Mesenteric fat pad (tissue), 1 donor: ENCODE measurements around the gene PRLHR. TPM values are rescaled to one million over a fixed set of nuclear protein-coding genes. Genes with fewer than 3 reads are reported as not detected.

Experiments
- DNase-seq: peaks from one replicate; pipeline ENCODE4 v3.0.0-alpha.2; 2020; ENCODE audit warnings: low spot score
- total RNA-seq: library from RNA; stranded (reverse); fragmentation: NEBNext Ultra II Directional; extraction: Animal tissue kit (Norgen Biotek cat#: 25700); gene quantifications from one replicate; pipeline ENCODE4 v1.2.1, GENCODE V29; 2021
- donor health status: DM: yes; HTN: yes; CAD: no.

PRLHR gene
- total RNA-seq, 1 donor from 2014 or later = not detected

DNA sequence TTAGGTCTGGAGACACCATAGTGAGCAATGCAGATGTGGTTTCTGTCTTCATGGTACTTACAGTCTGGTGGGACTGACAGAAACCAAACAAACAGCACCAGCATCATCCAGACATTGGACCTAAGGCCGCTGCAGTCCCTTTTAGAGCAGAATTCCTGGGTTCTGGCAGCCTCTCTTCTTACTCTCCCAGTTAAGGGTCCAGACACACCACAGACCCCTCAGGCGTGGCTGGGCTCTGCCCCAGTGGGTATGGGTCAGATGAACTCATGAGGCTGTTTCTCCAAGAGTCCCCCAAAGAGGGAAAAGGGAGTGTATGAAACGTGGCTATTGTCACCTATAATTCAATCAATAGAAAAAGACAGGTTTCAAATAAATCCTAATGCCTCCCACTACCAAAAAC lies 31.3 kb downstream of the PRLHR start:
- no peak for DNase-seq

DNA sequence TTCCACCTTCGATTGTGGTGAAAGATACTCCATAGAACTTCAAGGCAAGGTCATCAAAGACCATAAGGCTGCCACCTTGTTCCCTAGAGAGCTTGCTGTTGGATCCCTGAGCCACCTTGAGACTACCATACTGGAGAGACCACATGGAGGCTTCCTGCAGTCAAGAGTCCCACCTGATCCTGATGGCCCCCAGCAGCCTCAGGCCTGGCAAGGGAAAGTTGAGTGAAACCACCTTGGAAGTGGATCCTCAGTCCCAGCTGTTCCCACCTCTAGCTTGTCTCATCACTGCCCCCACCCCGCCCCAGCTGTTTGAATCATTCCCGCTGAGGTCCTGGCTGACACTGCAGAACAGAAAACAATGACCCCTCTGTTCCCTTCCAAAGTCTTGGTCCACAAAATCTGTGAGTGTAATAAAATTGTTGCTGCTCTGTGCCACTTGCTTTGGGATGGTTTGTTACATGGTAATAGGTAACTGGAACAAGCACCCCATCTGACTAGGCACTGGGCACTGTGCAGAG lies 32.0 kb downstream of the PRLHR start:
- no peak for DNase-seq

DNA sequence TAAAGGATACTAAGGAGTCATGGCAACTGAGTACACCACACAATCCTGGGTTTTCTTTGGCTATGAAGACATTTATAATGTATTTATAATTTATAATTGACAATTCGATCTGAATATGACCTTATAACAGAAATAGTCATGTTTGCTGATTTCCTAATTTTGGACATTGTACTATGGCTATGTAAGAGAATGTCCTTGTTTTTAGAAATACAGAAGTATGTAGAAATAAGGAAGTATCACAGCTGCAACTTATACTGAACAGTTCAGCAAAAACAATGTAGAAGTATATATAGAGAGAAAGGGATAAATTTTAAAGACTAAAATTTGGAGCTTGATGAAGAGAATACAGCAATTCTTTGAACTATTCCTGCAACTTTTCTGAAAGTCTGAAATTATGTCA lies 32.6 kb downstream of the PRLHR start:
- no peak for DNase-seq

DNA sequence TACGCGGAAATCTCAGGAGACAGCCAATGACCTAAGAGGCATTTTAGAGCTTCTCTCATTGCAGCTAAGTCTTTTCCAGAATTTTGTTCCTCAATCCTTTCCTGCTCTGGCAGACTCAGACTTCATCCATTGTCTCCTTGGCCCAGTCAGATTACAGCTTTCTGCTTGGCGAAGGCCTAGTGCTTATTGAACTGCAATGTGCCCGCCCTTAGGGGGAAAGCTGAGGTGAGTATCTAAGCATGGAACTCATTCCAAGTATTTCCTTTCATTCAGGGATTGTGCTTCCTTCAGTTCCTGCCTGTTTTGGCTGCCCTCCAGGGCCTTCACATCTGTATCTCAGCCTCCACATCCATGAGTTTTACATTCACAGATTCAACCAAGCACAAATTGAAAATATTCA lies 37.5 kb downstream of the PRLHR start:
- DNase-seq = no peak

DNA sequence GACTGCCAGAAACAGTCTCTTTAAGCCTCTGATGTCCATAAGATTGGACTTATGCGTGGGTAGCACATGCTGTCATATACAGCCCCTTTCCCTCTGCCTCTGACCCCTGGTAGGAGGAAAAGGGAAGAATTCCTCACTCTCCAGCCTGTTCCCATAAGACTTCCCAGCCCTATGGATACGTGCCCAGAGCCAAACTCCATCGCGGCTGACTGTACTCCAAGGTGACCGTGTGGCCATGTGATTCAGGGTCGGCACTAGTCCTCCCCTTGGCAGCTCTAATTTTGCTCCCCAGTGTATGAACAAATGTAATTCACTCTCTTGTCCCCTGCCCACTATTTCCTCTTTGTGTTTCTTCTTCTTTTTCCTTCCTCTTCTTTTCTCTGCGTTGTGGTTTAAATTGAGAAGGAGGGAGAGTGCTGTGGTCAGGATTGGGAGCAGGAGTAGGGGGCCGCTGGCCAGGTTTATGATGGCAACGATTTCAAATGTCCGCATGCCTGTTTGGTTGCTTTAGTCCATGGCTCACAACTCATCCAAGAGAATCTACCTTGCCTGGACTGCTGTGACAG lies 43.8 kb downstream of the PRLHR start:
- DNase-seq = no peak

DNA sequence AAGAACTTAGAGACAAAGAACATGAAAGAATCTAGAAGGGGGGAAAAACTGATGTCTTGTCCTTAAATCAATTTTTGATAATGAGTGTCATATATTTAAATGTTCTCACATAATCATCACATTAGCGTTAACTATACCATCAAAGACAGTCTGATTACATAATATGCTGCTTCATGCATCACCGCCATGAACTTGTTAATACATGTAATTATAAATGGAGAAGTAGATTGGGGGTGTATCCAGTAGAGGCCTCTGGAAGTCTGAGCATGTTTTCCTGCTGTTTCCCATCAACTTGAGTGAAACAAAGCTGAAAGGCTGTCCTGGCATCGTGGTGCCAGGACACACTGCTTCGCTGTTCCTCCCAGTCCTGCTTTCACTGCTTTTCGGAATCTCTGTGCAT lies 48.2 kb downstream of the PRLHR start:
- no peak for DNase-seq

DNA sequence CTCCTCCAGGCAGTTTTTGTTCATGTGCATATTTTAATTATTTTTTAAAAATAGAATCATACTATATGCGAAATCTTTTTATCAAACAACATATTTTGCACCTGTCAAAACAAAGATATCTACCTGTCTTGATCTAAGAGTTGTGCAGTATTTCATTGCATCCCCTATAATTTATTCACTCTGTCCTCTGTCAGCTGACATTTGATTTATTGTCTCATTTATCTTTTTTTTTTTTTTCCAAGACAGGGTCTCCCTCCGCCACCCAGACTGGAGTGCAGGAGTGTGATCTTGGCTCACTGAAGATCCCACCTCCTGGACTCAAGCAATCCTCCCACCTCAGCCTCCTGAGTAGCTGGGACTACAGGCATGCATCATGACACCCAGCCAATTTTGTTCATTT lies 49.0 kb downstream of the PRLHR start:
- no peak for DNase-seq

DNA sequence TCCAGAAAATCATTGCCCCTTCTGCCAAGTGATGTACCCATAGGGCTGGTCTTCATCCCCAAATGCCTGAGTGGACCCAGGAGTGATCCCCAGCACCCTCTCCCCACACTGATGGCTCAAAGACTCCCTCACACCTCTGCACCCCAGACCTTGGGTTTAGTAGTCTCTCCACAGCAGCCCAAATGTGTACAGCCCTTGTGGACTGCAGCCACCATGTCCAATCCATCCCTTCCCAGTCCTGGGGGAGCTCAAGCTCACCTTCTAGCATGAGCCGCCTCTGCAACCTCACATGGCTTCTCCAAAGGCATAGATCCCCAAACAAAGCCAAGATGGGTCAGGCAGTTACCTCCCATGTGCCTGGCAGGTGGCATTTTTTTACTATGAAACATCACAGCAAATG lies 50.1 kb downstream of the PRLHR start:
- DNase-seq = no peak

DNA sequence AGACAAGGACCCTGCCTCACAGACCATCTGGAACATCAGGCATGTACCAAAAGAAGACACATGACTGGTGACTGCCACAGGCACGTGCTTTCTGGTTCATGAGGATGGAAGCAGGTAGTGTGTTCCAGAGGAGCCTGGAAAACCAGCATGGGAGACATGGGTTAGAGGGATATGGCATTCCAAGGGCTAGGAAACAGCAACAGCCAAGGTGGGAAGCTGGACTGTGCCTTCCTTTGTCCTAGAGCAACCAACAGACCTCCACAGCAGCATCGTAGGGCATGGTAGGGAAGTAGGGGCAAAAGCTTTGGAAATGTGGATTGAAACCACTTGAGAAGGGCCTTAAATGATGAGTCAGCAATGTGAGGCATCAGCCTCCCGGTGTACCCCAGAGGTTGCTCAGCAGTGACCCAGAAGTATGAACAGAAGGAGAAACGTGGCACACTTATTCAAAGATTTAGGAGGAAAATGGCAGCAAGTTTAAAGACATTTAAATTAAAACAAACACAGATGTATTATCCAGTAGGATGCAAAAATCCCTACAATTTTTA lies 51.0 kb downstream of the PRLHR start:
- no peak for DNase-seq

DNA sequence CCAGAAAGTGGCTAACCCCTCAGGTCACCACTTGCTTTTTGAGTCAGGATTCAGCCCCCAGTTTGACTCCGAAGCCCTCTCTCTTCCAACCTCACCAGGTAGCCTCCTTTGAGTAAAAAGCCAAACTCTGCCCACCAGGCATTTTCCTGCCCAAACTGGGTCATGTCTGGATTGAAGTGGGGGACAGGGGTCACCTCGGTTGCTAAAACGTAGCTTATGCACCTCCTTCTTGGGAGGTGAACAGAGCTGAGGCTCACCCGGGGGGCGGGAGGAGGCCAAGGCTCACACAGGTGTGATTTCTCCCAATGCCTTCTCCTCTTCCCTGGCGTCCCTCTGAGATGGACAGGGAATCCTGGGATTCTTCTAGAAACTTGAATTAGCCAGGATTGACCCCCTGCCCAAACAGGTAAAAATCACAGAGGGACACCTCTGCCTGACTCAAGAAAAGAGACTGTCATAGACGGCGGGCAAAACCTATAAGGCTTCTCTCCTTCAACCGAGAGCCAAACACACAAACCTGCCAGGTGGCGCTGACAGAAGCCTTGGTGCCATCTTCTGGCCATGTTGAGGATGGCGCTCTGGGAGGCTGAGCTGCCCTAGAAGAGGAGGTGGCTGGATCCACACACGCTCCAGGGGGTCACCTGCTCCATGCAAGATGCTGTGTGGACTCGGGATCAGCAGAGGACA lies 51.6 kb downstream of the PRLHR start:
- DNase-seq = no peak

DNA sequence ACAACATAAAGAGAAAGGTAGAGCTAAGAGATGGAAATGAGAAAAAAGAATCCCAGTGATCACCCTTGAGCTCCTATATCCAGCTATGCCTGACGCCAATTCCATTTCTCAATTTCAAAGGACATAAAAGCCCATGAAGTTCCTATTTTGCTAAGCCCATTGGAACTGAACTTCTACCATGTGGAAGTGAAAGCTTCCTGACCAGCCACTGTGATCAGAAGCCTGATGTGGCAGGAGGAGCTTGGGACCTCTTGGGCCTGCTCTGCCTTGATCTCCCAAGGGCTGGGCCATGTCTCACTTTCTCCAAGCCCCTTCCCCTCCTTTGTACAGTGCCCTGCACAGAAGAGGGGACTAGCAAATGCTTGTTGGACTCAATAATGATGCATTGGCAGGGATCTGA lies 52.7 kb downstream of the PRLHR start:
- no peak for DNase-seq

DNA sequence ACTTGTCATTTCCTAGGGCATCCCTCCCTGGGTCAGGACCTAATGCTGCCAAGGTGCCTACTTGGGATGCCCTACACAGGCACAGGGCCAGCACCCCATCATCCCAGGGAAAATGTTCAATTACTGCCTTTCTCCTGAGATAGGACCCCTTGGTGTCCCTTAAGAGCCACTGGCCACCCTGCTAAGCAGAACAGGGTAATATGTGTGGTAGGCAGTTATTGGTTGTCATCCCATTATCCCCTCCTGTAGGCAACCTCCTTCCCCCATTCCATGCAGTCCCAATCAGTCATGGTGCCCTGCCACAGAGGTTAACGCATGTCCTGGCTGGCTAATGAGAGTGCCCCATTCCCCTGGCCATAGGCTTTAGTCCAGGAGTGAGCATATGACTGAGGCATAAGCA lies 53.2 kb downstream of the PRLHR start:
- DNase-seq = no peak

DNA sequence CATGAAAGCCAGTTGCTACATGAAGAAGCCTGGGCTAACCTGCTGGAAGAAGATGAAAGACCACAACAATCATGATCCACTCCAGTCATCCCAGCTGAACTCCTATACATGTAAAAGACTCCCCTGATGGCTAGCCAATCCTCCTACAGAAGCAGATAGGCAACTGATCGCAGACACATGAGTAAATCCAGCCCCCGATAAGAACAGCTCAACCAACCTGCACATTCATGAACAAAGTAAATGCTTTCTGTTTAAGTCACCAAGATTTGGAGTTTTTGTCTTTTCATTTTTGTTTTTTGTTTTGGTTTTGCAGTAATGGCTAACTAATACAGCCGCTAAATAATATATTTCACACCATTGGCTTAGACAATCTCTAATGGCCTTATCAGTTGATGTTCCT lies 53.7 kb downstream of the PRLHR start:
- DNase-seq = no peak

Other genes with a start within 250 kb of the PRLHR start
- 54.8 TPM for gene CACUL1, start 159.3 kb upstream of the PRLHR start, total RNA-seq